Cardiac muscle cell (in vitro differentiated cells and primary cell): ENCODE data around the gene APBB1IP. TPM values are rescaled to one million over a fixed set of nuclear protein-coding genes. Genes with fewer than 3 reads are reported as not detected.

Experiments used
- DNase-seq, 2 donors: peaks; one replicate each; pipeline versions ENCODE4 v3.0.0 to v3.0.0-alpha.2; 2010 to 2017; ENCODE audit warnings: low read depth in 1 of 2, low spot score in 1 of 2
- H3K27ac ChIP-seq: fragments of 200-600 bp; sonication (generic); 2 replicates; pipeline ENCODE4 v1.5.1; 2016
- H3K27me3 ChIP-seq: fragments of 200-600 bp; sonication (generic); 2 replicates; pipeline ENCODE4 v1.6.0; 2016; ENCODE audit warnings: control low read depth
- H3K36me3 ChIP-seq: fragments of 200-600 bp; sonication (generic); 2 replicates; pipeline ENCODE4 v1.5.1; 2016; ENCODE audit warnings: control low read depth
- H3K4me1 ChIP-seq: fragments of 200-600 bp; sonication (generic); 2 replicates; pipeline ENCODE4 v1.8.1; 2017; ENCODE audit warnings: low read depth, mild to moderate bottlenecking, mixed run types
- H3K4me3 ChIP-seq: fragments of 200-600 bp; sonication (generic); 2 replicates; pipeline ENCODE4 v1.5.1; 2016; ENCODE audit warnings: mild to moderate bottlenecking
- H3K9me3 ChIP-seq: fragments of 200-600 bp; sonication (generic); 2 replicates; pipeline ENCODE4 v1.5.1; 2017; ENCODE audit warnings: low read depth, mild to moderate bottlenecking, control low read depth
- polyA plus RNA-seq: library from polyadenylated mRNA; unstranded; fragments of >200 nt; fragmentation: Nextera tagmentation; extraction: Ambion mirVana; gene quantifications from 2 replicates; pipeline ENCODE4 v1.2.1, GENCODE V29; 2016
- total RNA-seq: library from RNA; depleted of rRNA; stranded (reverse); fragments of >200 nt; gene quantifications from 2 replicates; pipeline ENCODE4 v1.2.3, GENCODE V29; 2016
- TF ChIP-seq, protein P1 (sequence below): IDR thresholded peaks from 2 replicates; pipeline ENCODE4 v1.5.1; 2012; ENCODE audit warnings: low read depth, mild to moderate bottlenecking, low read length

APBB1IP gene
- total and polyA plus RNA-seq, 2 experiments from 2014 or later = not detected

DNA sequence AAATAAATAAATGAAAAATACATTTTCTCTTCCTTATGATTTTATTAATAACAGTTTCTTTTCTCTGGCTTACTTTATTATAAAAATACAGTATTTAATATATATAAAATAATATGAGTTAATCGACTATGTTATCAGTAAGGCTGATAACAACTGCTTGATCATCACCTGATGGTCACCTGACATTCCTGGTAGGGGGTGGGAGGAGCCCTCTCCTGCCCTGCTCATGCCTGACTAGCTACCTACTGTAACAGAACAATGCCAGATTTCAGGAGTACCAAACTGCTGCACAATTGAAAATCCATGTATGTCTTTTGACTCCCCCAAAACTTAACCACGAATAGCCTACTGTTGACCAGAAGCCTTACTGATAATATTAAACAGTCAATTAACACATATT lies 1.3 kb upstream of the APBB1IP start:
- Histone ChIP-seq H3K27ac (no peak overlapping the region), H3K4me1 (no peaks in the 10 kb centered on the region), H3K36me3 (no peaks in the 10 kb centered on the region), H3K27me3 (peaks cover 79% of the 10 kb centered on the region), H3K4me3 (no peak overlapping the region), H3K9me3 (no peaks in the 10 kb centered on the region)
- no peak for DNase-seq
- TF ChIP-seq, protein P1, sequence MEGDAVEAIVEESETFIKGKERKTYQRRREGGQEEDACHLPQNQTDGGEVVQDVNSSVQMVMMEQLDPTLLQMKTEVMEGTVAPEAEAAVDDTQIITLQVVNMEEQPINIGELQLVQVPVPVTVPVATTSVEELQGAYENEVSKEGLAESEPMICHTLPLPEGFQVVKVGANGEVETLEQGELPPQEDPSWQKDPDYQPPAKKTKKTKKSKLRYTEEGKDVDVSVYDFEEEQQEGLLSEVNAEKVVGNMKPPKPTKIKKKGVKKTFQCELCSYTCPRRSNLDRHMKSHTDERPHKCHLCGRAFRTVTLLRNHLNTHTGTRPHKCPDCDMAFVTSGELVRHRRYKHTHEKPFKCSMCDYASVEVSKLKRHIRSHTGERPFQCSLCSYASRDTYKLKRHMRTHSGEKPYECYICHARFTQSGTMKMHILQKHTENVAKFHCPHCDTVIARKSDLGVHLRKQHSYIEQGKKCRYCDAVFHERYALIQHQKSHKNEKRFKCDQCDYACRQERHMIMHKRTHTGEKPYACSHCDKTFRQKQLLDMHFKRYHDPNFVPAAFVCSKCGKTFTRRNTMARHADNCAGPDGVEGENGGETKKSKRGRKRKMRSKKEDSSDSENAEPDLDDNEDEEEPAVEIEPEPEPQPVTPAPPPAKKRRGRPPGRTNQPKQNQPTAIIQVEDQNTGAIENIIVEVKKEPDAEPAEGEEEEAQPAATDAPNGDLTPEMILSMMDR = no peak

DNA sequence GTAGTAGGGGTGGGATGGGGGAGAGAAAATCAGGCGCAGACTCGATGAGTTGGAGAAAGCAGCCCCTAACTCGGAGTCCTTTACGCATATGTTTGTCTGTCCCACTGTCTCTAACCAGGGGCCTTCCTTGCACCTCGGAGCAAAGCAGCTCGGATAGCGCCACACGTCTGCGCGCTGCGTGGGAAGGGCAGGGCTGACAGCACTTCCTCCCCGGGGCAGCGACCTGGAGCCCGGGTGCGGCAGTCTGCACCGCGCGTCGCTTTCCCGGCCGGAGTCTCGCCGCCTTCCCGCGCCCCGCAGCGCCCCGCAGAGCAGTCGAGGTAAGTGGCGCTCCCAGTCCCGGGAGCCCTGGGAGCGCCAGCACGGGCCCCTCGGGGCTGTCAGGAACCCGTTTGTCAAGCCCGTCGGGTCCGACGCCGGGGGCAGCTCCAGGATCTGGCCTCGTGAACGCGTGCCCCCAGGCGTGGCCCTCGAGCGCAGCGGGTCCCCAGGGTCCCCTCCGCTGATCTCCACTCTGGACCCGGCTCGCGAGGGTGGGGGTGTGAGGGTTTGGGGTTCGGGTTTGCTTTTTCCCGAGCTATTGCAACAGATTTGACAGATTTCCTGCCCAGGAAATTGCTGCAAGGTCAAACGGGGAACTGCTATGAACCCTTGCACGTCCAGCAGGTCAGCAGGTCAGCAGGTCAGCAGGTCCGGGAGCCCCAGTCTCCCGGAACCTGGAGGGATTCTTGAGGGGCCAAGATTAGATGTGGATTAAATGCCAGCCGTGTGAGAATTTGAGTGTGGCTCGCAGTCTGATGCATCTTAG lies 597 bp downstream of the APBB1IP start:
- DNase-seq = peak; percentile 1 to 17
- no peak overlapping the region for H3K27ac ChIP-seq
- peaks cover 90% of the 10 kb centered on the region for H3K27me3 ChIP-seq
- no peaks in the 10 kb centered on the region for H3K4me1 ChIP-seq
- H3K4me3 ChIP-seq = no peak overlapping the region
- H3K9me3 ChIP-seq = no peaks in the 10 kb centered on the region
- H3K36me3 ChIP-seq = no peaks in the 10 kb centered on the region
- TF ChIP-seq, protein P1 = no peak

DNA sequence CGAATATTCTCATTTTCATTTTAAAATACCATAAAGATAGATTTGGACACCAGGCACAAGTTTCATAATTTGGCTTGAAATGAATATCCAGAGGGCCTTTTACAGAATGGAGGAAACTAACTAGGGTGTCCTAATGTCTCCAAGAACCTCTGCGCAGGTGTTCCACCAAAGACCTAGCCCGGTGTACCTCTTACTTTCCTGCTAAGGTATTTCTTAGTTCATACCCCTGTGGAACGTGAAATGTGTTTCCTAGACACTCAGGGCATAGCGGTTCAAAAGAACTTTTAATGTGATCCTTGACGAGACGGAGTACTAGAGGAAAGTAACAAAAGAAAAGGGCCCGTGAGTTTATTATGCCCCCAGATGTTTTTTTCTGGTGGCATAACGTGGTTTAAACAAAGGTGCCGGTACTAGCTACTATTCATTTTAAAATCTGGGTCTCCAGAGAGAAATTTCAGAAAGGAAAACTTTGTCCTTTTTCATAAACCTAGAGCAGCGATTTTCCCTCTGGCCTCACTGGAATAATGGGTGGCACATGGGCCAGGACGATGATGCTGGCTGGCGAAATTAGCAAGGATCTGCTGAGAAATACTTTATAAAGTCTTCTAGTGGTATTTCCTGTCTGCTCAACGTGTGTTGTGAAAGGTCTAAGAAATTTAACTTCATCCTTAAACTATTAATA lies 1.4 kb downstream of the APBB1IP start:
- TF ChIP-seq, protein P1 = no peak
- Histone ChIP-seq H3K4me1 (no peaks in the 10 kb centered on the region), H3K4me3 (no peak overlapping the region), H3K9me3 (no peaks in the 10 kb centered on the region), H3K36me3 (no peaks in the 10 kb centered on the region), H3K27me3 (peaks cover 94% of the 10 kb centered on the region), H3K27ac (no peak overlapping the region)
- DNase-seq = no peak

- DNase-seq = no peak
- Histone ChIP-seq H3K4me3 (no peak overlapping the region), H3K27me3 (peaks cover 90% of the 10 kb centered on the region), H3K4me1 (no peaks in the 10 kb centered on the region), H3K9me3 (no peaks in the 10 kb centered on the region), H3K36me3 (no peaks in the 10 kb centered on the region), H3K27ac (no peak overlapping the region)
- TF ChIP-seq, protein P1 = no peak
These were observed 1.9 kb downstream of the APBB1IP start for GRCh38 chr10:26440088-26440470.

- H3K27ac ChIP-seq = no peak overlapping the region
- H3K9me3 ChIP-seq = no peaks in the 10 kb centered on the region
- TF ChIP-seq, protein P1 = no peak
- H3K36me3 ChIP-seq = no peaks in the 10 kb centered on the region
- no peak overlapping the region for H3K4me3 ChIP-seq
- no peak for DNase-seq
- H3K27me3 ChIP-seq = peaks cover 78% of the 10 kb centered on the region
- no peaks in the 10 kb centered on the region for H3K4me1 ChIP-seq
These were observed 3.5 kb downstream of the APBB1IP start for GRCh38 chr10:26441491-26442214.
